Liver (tissue), 3 donors: Measurements from ENCODE around the gene TAS2R14.

ENCODE experiments used
- CTCF ChIP-seq: fragments of 150-350 bp; IDR thresholded peaks from 2 replicates; pipeline ENCODE4 v1.5.1; 2017; ENCODE audit warnings: improper control_type of control experiment, low read depth, low read length; ENCODE audit not compliant: missing input control
- EGR1 ChIP-seq, 2 donors: IDR thresholded peaks; 2 replicates each; pipeline ENCODE4 v1.6.1; 2016 to 2018; ENCODE audit warnings: antibody characterized with exemption in 2 of 2, low read depth in 2 of 2
- FOXA2 ChIP-seq: IDR thresholded peaks from 2 replicates; pipeline ENCODE4 v1.6.1; 2016; ENCODE audit warnings: antibody characterized with exemption
- JUND ChIP-seq, 2 donors: IDR thresholded peaks; 2 replicates each; pipeline ENCODE4 v1.6.1; 2016; ENCODE audit warnings: antibody characterized with exemption in 2 of 2
- MAX ChIP-seq: IDR thresholded peaks from 2 replicates; pipeline ENCODE4 v1.6.1; 2016; ENCODE audit warnings: antibody characterized with exemption
- SP1 ChIP-seq: IDR thresholded peaks from 2 replicates; pipeline ENCODE4 v1.6.1; 2018; ENCODE audit warnings: antibody characterized with exemption, mild to moderate bottlenecking
- TAF1 ChIP-seq: conservative IDR thresholded peaks from 2 replicates; pipeline ENCODE4 v1.6.1; 2016; ENCODE audit warnings: antibody characterized with exemption, mild to moderate bottlenecking
- donor health status: healthy.
- donor health status: healthy.

GRCh38 chr12:10939163-10939562 lies at the start of gene TAS2R14:
- no peak for TF ChIP-seq EGR1 (IDR thresholded peaks at IDR 0.05; ENCODE audit: low read depth in 2 of 2)
- no peak for TF ChIP-seq MAX
- no peak for TF ChIP-seq CTCF
- TF ChIP-seq TAF1 = no peak
- no peak for TF ChIP-seq SP1
- no peak for TF ChIP-seq JUND (IDR thresholded peaks at IDR 0.05)
- TF ChIP-seq FOXA2 = no peak
